ENCODE data around the gene PDE6H. TPM values are rescaled to one million over a fixed set of nuclear protein-coding genes. Genes with fewer than 3 reads are reported as not detected.

PDE6H gene
- total RNA-seq, 1 experiment from 2014 or later = not detected

DNA sequence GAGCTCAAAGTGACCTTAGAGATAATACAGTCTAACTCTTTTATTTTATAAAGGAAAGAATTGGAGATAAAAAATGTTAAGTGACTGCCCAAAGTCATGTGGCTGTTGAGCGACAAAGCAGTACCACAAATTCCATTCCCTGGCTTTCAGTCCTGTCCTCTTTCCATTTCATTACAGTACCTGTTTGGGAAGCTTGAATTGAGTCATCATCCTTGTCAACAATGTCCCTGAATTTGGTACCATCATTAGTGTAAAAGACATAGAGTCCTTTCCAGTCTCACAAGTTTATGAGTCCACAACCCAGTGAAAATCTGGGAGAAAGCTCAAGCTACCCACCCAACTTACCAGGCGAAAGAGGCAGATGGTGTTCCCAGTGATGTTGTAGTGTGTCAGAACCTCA is 38.3 kb upstream of the PDE6H start:
- H3K4me2 ChIP-seq (ENCODE audit: low read length) = peak overlapping the region; percentile 40
- no peak overlapping the region for H3K9ac ChIP-seq (ENCODE audit: low read length)
- H3K4me1 ChIP-seq (ENCODE audit: insufficient read depth, low read length) = peaks cover 58% of the 10 kb centered on the region
- TF ChIP-seq, protein P1, sequence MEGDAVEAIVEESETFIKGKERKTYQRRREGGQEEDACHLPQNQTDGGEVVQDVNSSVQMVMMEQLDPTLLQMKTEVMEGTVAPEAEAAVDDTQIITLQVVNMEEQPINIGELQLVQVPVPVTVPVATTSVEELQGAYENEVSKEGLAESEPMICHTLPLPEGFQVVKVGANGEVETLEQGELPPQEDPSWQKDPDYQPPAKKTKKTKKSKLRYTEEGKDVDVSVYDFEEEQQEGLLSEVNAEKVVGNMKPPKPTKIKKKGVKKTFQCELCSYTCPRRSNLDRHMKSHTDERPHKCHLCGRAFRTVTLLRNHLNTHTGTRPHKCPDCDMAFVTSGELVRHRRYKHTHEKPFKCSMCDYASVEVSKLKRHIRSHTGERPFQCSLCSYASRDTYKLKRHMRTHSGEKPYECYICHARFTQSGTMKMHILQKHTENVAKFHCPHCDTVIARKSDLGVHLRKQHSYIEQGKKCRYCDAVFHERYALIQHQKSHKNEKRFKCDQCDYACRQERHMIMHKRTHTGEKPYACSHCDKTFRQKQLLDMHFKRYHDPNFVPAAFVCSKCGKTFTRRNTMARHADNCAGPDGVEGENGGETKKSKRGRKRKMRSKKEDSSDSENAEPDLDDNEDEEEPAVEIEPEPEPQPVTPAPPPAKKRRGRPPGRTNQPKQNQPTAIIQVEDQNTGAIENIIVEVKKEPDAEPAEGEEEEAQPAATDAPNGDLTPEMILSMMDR (conservative IDR thresholded peaks at IDR 0.05; ENCODE audit: low read depth, low read length) = no peak
- no peak for TF ChIP-seq EZH2 (IDR thresholded peaks at IDR 0.05; ENCODE audit: low read length, unreplicated experiment)
- TF ChIP-seq EZH2phosphoT487 (IDR thresholded peaks at IDR 0.05; ENCODE audit: borderline replicate concordance, low read length) = no peak
- H3F3A ChIP-seq (ENCODE audit: low read length, unreplicated experiment) = no peaks in the 10 kb centered on the region
- intact Hi-C loops (cut with micrococcal nuclease) = no loop called here
- H3K79me2 ChIP-seq (ENCODE audit: low read length) = no peaks in the 10 kb centered on the region
- H3K9me3 ChIP-seq (ENCODE audit: low read length) = no peaks in the 10 kb centered on the region
- CTCF ChIA-PET = no interaction called here
- no peak overlapping the region for H3K4me3 ChIP-seq (ENCODE audit: low read length)
- H4K20me1 ChIP-seq (ENCODE audit: low read length) = no peaks in the 10 kb centered on the region
- BruUV-seq (replicated peaks) = no TSS peak
- H3K9me2 ChIP-seq (replicated peaks; ENCODE audit: low read length) = no peaks in the 10 kb centered on the region
- H2AFZ ChIP-seq (ENCODE audit: low read length) = no peak overlapping the region
- DNase-seq = peak; percentile 63
- H3K27me3 ChIP-seq (ENCODE audit: low read length) = no peaks in the 10 kb centered on the region
- POLR2A ChIA-PET (ENCODE audit: unreplicated experiment) = no interaction called here
- no peak for ATAC-seq
- H3K27ac ChIP-seq (ENCODE audit: low read length) = peak overlapping the region; percentile 44
- H3K36me3 ChIP-seq (ENCODE audit: low read depth, low read length) = no peaks in the 10 kb centered on the region

DNA sequence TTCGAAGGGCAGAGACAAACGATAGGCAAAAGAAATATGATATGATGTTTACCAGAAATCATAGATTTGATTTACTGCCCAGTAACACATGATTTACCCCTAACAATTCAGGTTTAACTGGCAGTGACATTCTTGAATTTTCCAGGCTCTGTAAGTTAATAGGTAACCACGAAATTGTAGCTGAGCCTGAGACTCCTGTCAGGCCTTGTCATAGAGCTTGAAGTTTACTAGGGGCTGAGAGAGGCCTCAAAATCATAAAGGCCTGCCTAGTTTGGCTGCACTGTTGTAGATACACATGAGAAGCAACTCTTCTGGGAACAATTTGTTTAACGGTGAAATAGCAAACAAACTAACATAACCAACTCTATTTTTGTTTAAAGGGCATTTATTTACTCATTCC is 37.8 kb upstream of the PDE6H start:
- Histone ChIP-seq H2AFZ (ENCODE audit: low read length) (no peak overlapping the region), H3K27ac (ENCODE audit: low read length) (peak overlapping the region; percentile 44), H3K27me3 (ENCODE audit: low read length) (no peaks in the 10 kb centered on the region), H3K36me3 (ENCODE audit: low read depth, low read length) (no peaks in the 10 kb centered on the region), H3K4me3 (ENCODE audit: low read length) (no peak overlapping the region), H3K4me1 (ENCODE audit: insufficient read depth, low read length) (peaks cover 56% of the 10 kb centered on the region), H3K9me3 (ENCODE audit: low read length) (no peaks in the 10 kb centered on the region), H3F3A (ENCODE audit: low read length, unreplicated experiment) (no peaks in the 10 kb centered on the region), H3K9ac (ENCODE audit: low read length) (no peak overlapping the region), H3K79me2 (ENCODE audit: low read length) (no peaks in the 10 kb centered on the region), H4K20me1 (ENCODE audit: low read length) (no peaks in the 10 kb centered on the region), H3K4me2 (ENCODE audit: low read length) (peak overlapping the region; percentile 40), H3K9me2 (replicated peaks; ENCODE audit: low read length) (no peaks in the 10 kb centered on the region)
- intact Hi-C loops (cut with micrococcal nuclease) = no loop called here
- ChIA-PET CTCF (no interaction called here), POLR2A (ENCODE audit: unreplicated experiment) (no interaction called here)
- DNase-seq = peak; percentile 39
- BruUV-seq (replicated peaks) = no TSS peak
- no peak for TF ChIP-seq EZH2phosphoT487 (IDR thresholded peaks at IDR 0.05; ENCODE audit: borderline replicate concordance, low read length)
- no peak for ATAC-seq

DNA sequence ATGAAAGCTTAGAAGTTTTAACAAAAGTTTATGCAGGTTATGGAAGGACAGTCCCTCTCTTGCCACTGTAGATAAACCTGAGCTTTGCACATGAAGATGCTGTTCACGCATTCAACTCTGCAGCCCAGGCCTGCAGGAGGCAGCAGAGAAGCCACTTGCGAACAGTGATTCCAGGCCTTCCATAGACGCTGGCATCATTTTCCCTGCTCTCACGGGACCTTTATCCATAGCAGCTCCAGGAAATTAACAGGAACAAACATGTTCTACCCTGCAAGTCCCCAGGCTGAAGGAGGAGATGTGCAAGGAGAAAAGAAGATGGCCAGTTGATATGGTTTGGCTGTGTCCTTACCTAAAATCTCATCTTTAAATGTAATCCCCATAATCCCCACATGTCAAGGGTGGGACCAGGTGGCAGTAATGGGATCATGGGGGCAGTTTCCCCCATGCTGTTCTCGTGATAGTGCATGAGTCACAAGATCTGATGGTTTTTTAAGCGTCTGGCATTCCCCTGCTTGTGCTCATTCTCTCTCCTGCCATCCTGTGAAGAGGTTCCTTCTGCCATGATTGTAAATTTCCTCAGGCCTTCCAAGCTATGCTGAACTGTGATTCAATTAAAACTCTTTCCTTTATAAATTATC is 36.5 kb upstream of the PDE6H start:
- DNase-seq (no peak), ATAC-seq (no peak)
- no peaks in the 10 kb centered on the region for H4K20me1 ChIP-seq (ENCODE audit: low read length)
- intact Hi-C loops (cut with micrococcal nuclease) = no loop called here
- no peaks in the 10 kb centered on the region for H3K79me2 ChIP-seq (ENCODE audit: low read length)
- no peaks in the 10 kb centered on the region for H3K36me3 ChIP-seq (ENCODE audit: low read depth, low read length)
- no peak overlapping the region for H3K4me2 ChIP-seq (ENCODE audit: low read length)
- peaks cover 44% of the 10 kb centered on the region for H3K4me1 ChIP-seq (ENCODE audit: insufficient read depth, low read length)
- ChIA-PET CTCF (no interaction called here), POLR2A (ENCODE audit: unreplicated experiment) (no interaction called here)
- H3K9me3 ChIP-seq (ENCODE audit: low read length) = no peaks in the 10 kb centered on the region
- no peaks in the 10 kb centered on the region for H3K27me3 ChIP-seq (ENCODE audit: low read length)
- H3F3A ChIP-seq (ENCODE audit: low read length, unreplicated experiment) = no peaks in the 10 kb centered on the region
- no peak for TF ChIP-seq EZH2 (IDR thresholded peaks at IDR 0.05; ENCODE audit: low read length, unreplicated experiment)
- no peak for TF ChIP-seq EZH2phosphoT487 (IDR thresholded peaks at IDR 0.05; ENCODE audit: borderline replicate concordance, low read length)
- TF ChIP-seq, protein P1 (conservative IDR thresholded peaks at IDR 0.05; ENCODE audit: low read depth, low read length) = no peak; the same call in 1 of the 2 replicates
- H2AFZ ChIP-seq (ENCODE audit: low read length) = no peak overlapping the region
- H3K4me3 ChIP-seq (ENCODE audit: low read length) = no peak overlapping the region
- BruUV-seq (replicated peaks) = no TSS peak
- no peaks in the 10 kb centered on the region for H3K9me2 ChIP-seq (replicated peaks; ENCODE audit: low read length)
- no peak overlapping the region for H3K9ac ChIP-seq (ENCODE audit: low read length)
- H3K27ac ChIP-seq (ENCODE audit: low read length) = no peak overlapping the region

Measured in PC-3 (cell line).